GM18517 (cell line): ENCODE results near the gene ASAP3.
"Not testable (repeated sequence)": the region's sequence is repeated elsewhere in the genome, so short reads cannot be mapped to it uniquely, and the experiment has no call there.

Experiments used
- ATAC-seq: cut with Tn5 transposase; IDR thresholded peaks from one replicate; pipeline ENCODE4 v1.9.1; 2021; ENCODE audit warnings: mild to moderate bottlenecking, moderate library complexity; ENCODE audit not compliant: unreplicated experiment

ASAP3 gene

DNA sequence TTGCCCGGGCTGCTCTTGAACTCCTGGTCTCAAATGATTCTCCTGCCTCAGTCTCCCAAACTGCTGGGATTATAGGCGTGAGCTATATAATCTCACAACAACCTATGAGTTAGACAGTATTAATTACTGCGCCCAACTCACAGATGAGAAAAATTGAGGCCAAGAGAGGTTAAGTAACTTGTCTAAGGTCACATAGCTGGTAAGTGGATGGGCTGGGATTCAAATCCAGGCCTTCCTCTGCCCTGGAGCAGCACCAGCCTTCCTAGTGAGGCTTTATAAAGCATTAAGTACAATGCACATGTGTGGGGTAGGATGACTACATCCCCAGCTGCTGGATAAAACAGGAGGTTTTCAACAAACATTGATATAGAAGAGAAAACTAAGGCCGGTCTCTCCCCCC, 31.9 kb upstream of the ASAP3 start:
- no peak for ATAC-seq

- no peak for ATAC-seq
These were observed 30.2 kb upstream of the ASAP3 start for GRCh38 chr1:23514111-23514679.

GRCh38 chr1:23509896-23510295, 25.9 kb upstream of the ASAP3 start:
- no peak for ATAC-seq

DNA sequence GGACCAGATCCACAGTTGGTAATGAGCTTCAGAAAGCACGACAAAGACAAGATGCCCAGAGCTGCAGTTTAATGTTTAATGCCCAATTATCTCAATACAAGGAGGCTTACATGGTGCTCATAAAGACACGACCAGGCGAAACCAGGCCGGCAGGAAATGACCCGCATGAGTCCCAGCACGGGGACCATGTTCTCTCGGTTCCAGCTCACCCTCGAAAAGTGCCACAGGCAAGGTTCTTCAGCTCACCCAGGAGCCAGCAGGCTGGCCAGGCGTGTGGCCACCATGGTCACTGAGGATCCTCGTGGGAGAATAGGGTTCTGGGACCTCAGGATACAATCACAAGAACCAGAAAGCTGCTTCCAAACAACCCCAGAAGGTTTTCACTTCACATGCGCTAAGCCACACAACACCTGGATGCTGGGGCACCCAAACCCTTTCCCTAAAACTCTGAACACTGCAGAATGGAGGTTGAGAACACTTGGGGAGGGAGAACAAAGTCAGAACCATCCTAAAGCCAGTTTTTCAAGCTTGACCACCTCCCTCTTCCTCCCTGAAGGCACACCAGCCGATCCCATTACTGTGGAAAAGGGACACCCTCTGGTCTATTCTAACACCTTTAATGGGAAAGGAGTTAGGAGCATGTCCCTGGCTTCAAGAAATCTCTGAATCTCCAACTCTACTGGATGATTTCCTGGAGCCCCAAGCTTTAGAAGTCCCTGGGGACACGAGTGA, 22.6 kb upstream of the ASAP3 start:
- no peak for ATAC-seq

DNA sequence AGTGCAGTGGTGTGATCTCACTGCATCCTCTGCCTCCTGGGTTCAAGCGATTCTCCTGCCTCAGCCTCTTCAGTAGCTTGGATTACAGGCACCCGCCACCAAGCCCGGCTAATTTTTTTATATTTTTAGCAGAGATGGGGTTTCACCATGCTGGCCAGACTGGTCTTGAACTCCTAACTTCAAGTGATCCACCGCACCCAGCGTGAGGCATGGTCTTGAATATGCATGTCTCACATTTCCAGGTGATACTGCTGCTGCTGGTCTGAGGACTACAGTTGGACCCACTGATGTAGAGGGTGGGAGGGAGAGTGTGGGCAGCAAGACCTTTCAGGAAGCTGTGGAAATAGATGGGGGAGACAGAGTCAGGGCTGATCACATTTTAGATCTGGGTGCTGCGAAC, 21.9 kb upstream of the ASAP3 start:
- ATAC-seq = no peak

DNA sequence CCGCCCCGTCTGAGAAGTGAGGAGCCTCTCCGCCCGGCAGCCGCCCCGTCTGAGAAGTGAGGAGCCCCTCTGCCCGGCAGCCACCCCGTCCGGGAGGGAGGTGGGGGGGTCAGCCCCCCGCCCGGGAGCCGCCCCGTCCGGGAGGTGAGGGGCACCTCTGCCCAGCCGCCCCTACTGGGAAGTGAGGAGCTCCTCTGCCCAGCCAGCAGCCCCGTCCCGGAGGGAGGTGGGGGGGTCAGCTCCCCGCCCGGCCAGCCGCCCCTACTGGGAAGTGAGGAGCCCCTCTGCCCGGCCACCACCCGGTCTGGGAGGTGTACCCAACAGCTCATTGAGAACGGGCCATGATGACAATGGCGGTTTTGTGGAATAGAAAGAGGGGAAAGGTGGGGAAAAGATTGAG, 20.2 kb upstream of the ASAP3 start:
- ATAC-seq = not testable (repeated sequence)

GRCh38 chr1:23502951-23503350, 19.0 kb upstream of the ASAP3 start:
- no peak for ATAC-seq

GRCh38 chr1:23500466-23500865, 16.5 kb upstream of the ASAP3 start:
- no peak for ATAC-seq

- no peak for ATAC-seq
These were observed 13.9 kb upstream of the ASAP3 start for GRCh38 chr1:23497777-23498439.

DNA sequence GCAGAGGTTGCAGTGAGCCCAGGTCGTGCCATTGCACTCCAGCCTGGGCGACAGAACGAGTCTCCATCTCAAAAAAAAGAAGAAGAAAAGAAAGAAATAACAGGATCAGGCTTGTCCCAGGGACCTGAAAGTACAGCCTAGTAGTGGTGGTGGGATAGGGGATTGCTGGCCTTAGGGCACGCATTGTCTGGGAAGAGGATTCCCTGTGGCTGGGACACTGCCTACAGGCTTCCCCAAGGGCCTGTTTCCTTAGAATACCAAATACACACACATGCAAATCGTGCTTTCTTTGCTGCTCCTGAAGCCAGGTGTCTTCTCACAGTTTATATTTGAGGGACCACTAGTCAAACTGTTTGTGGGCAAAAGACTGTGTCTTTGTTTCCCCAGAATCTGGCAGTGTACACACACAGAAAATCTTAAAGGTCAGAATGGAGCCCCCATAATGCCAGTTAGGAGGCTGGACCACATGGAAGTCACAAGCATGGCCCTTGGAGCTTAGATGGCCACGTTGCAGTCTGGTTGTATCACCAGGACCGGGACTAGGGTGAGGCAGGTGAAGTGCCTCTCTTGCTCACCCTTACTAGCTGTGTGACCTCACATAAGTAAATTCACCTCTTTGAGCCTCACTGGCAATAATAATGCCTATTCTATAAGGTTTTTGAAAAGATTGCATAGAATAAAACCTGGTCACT, 12.7 kb upstream of the ASAP3 start:
- no peak for ATAC-seq

GRCh38 chr1:23494836-23495235, 10.9 kb upstream of the ASAP3 start:
- not testable (repeated sequence) for ATAC-seq

DNA sequence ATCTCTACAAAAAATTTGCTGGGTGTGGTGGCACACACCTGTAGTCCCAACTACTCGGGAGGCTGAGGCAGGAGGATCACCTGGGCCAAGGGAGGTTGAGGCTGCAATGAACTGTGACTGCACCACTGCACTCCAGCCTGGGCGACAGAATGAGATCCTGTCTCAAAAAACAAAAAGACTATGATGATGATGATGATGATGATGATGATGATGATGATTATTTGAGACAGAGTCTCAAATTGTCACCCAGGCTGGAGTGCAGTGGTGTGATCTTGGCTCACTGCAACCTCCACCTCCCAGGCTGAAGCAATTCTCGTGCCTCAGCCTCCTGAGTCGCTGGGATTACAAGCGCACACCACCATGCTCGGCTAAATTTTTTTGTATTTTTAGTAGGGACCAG, 8.8 kb upstream of the ASAP3 start:
- ATAC-seq = not testable (repeated sequence)

GRCh38 chr1:23492132-23492720, 8.2 kb upstream of the ASAP3 start:
- no peak for ATAC-seq

DNA sequence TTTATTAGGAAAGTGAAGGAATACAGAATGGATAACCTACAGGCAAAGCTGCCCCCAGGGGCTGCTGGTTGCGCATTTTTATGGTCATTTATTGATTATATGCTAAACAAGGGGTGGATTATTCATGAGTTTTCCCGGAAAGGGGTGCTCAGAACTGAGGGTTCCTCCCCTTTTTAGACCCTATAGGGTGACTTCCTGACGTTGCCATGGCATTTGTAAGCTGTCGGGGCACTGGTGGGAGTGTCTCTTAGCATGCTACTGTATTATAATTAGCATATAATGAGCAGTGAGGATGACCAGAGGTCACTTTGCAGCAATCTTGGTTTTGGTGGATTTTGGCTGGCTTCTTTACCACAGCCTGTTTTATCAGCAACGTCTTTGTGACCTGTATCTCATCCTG, 5.9 kb upstream of the ASAP3 start:
- ATAC-seq = no peak

GRCh38 chr1:23485002-23485332, 988 bp upstream of the ASAP3 start:
- no peak for ATAC-seq

- no peak for ATAC-seq
These were observed 448 bp upstream of the ASAP3 start for GRCh38 chr1:23484253-23485001.

DNA sequence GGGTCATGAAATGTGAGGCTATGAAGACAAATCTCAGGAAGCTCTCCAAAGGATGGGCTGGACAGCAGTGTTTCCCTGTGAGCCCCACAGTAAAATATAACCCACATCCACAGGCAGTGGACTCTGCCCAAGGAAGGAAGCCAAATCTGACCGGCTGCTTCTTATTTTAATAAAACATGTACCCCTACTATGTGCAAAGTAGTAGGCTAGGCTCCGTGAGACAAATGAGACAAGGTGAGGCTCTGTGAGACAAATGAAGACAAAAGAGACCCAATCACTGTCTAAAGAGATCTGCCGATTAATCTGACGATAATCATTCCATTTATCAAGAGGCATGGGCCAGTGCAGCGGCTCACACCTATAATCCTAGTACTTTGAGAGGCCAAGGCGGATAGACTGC, 2.1 kb downstream of the ASAP3 start:
- no peak for ATAC-seq

DNA sequence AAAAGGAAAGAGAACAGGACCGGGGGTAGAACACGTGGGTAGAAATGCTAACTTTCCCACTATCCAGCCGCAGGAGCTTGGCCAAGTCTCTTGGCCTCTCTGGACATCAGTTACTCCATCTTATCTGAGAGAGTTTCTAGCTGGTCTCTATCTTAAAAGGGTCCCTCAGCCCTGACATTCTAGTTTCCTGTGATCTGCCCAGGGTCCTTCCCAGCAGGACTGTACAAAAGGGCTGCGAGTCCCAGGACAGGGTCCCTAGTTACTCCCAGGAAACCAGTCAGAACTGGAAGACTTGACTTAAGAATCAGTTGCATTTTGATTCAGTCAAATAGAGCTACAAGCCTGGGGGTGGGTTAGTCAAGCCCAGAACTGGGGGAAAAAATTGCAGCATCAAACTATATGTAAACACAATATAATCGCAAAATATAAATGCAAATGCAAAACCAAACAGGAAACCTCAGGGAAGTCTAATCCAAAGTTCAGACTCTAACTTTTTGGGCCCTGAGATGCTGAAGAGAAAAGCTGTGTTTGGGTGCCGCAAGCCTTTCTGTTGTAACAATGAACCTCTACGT, 2.9 kb downstream of the ASAP3 start:
- no peak for ATAC-seq

DNA sequence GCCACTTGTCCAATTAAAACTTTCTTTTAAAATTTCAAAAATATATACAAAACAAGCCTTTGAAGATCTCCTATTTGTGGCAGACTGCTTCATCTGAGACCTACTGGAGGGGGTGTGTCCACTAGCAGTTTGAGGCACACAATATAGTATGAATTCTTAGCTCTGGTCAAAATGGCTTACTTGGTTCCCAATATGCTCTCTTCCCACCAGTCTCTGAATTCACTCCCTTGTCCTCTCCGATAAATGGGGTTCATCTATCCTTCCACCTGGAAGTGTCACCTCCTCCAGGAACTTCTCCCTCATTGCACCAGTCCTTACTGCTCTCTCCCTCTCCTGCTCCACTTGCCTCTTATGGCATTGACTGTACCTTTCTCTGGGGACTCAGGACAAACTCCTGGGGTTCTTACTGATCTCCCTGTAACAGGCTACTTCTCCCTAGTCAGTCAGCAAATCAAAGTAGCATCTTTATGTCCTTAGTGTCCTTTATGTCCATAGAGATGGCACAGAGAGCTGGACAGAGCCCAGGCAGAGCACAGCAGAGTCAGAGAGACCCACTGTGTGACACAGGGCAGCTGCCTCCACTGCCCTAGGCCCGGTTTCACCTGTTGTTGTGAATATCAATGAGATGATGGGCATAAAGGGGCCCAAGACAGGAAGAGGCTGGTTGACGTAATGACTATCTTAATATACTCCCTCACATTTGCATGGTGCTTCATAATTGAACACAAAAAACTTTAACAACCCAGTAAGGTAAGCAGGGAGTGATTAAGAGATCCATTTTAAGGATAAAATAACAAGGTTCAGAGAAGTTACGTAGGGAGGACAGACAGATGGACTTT, 3.6 kb downstream of the ASAP3 start:
- ATAC-seq = no peak

DNA sequence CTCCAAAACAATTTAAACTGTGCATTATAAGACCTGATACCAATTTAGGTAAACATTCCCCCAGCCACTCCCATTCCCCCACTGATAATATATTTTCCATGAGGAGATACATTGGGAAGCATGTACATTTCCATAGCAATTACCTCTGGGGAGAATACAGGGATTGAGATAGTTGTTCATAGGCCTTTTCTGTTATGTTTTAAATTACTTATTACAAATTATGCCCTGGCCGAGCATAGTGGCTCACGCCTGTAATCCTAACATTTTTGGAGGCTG, 4.4 kb downstream of the ASAP3 start:
- ATAC-seq = no peak
